ENCODE measurements around the gene L3MBTL4. TPM values are rescaled to one million over a fixed set of nuclear protein-coding genes. Genes with fewer than 3 reads are reported as not detected.

L3MBTL4 gene
- total RNA-seq, 1 experiment from 2014 or later, result not detected

DNA sequence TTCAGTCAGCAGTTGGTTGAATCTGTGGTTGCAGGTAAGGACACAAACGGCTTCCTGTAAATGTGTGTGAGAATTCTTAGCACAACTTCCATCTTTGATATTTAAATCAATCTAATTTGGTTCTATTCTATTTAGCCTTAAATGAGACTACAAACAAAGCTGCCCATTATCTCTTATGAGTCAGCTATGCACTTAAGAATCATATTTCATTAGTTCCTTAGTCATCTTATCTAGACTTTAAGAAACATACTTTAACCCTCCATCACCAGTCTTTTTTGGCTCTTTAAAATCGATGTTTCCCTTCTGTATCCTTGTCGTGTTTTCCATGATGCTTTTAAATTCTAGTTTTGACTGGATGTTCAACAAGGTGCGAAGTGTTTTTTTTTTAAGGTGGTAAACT is 405.0 kb downstream of the L3MBTL4 start:
- Histone ChIP-seq H3K36me3 (ENCODE audit: control insufficient read depth in 1 of 2, insufficient read depth in 2 of 2, low read length in 2 of 2) (no peaks in the 10 kb centered on the region), H3K4me2 (ENCODE audit: low read length) (no peak overlapping the region), H3K4me3 (replicated peaks in 1 of 2; ENCODE audit: low read depth in 1 of 2, low read length in 2 of 2) (no peak overlapping the region), H3K27ac (ENCODE audit: low read depth, low read length) (no peak overlapping the region), H3K9me3 (ENCODE audit: control insufficient read depth in 1 of 2, insufficient read depth in 1 of 2, low read depth in 1 of 2, low read length in 2 of 2) (peaks cover 9 to 26% of the 10 kb centered on the region in 2 experiments; a peak in 2 of 4 replicates), H3K9me2 (ENCODE audit: insufficient read depth) (no peaks in the 10 kb centered on the region), H3K4me1 (ENCODE audit: control insufficient read depth in 1 of 2, insufficient read depth in 2 of 2, low read length in 2 of 2) (no peaks in the 10 kb centered on the region), H2AFZ (ENCODE audit: low read depth, low read length, poor library complexity, severe bottlenecking) (no peak overlapping the region), H4K20me1 (ENCODE audit: insufficient read depth) (no peaks in the 10 kb centered on the region), H3K9ac (ENCODE audit: low read length) (no peak overlapping the region), H3K27me3 (ENCODE audit: insufficient read depth, low read length) (no peaks in the 10 kb centered on the region), H3K79me2 (ENCODE audit: insufficient read depth, low read length) (no peaks in the 10 kb centered on the region)
- no peak for DNase-seq (ENCODE audit: low read depth, low spot score)
- ChIA-PET RAD21 (ENCODE audit: low non-redundant PET in 1 of 2, low total read pairs in 2 of 2, uncharacterized antibody in 2 of 2, unreplicated experiment in 2 of 2) (no interaction called here), CTCF (no interaction called here), POLR2A (no interaction called here)
- no peak for TF ChIP-seq SIN3A (IDR thresholded peaks at IDR 0.05; ENCODE audit: low read depth)
- TF ChIP-seq CTCF (IDR thresholded peaks at IDR 0.05 in 2 of 3, conservative IDR thresholded peaks at IDR 0.05 in 1 of 3; ENCODE audit: borderline replicate concordance in 1 of 3, insufficient read depth in 1 of 3, low read depth in 2 of 3, low read length in 2 of 3), result no peak
- TF ChIP-seq POLR2A (IDR thresholded peaks at IDR 0.05; ENCODE audit: borderline replicate concordance, extremely low read depth, insufficient read depth, insufficient read length), result no peak
- TF ChIP-seq, protein P1, sequence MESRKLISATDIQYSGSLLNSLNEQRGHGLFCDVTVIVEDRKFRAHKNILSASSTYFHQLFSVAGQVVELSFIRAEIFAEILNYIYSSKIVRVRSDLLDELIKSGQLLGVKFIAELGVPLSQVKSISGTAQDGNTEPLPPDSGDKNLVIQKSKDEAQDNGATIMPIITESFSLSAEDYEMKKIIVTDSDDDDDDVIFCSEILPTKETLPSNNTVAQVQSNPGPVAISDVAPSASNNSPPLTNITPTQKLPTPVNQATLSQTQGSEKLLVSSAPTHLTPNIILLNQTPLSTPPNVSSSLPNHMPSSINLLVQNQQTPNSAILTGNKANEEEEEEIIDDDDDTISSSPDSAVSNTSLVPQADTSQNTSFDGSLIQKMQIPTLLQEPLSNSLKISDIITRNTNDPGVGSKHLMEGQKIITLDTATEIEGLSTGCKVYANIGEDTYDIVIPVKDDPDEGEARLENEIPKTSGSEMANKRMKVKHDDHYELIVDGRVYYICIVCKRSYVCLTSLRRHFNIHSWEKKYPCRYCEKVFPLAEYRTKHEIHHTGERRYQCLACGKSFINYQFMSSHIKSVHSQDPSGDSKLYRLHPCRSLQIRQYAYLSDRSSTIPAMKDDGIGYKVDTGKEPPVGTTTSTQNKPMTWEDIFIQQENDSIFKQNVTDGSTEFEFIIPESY (IDR thresholded peaks at IDR 0.05; ENCODE audit: extremely low read depth, insufficient replicate concordance, low read length), result no peak
- TF ChIP-seq RAD21 (IDR thresholded peaks at IDR 0.05; ENCODE audit: low read depth), result no peak
- TF ChIP-seq POLR2AphosphoS5 (IDR thresholded peaks at IDR 0.05; ENCODE audit: low read depth, low read length), result no peak
- no peak for TF ChIP-seq REST (IDR thresholded peaks at IDR 0.05; ENCODE audit: low read depth)
- no peak for TF ChIP-seq ZNF274 (IDR thresholded peaks at IDR 0.05; ENCODE audit: low read depth, low read length)
- TF ChIP-seq MAX (IDR thresholded peaks at IDR 0.05), result no peak
- no peak for TF ChIP-seq SP1 (IDR thresholded peaks at IDR 0.05; ENCODE audit: low read depth)
- no peak for TF ChIP-seq CBX3 (IDR thresholded peaks at IDR 0.05; ENCODE audit: low read depth)
- no peak for TF ChIP-seq CEBPB (IDR thresholded peaks at IDR 0.05; ENCODE audit: low read depth)
- TF ChIP-seq EGR1 (IDR thresholded peaks at IDR 0.05; ENCODE audit: low read depth), result no peak
- TF ChIP-seq EZH2 (IDR thresholded peaks at IDR 0.05), result no peak
- no TSS peak for BruUV-seq (replicated peaks)
- no peak for ATAC-seq
- intact Hi-C loops (cut with micrococcal nuclease), result no loop called here
